ENCODE measurements around the gene B3GNT5.

The B3GNT5 gene

DNA sequence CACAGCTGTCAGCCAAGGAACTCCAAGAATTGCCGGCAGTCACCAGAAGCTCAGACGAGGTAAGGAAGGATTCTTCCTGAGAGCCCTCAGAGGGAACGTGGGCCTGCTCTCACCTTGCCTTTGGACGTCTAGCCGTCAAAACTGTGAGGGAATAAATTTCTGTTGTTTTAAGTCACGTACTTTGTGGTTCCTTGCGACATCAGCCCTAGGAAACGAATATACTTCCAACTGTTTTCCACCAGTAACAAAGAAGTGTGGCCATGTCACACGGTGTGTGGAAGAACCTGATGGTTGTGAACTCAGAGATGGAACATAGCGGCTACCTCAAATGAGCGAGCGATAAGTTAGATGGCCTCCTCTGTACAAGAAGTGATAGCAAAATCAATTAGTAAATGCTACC is 41.0 kb upstream of the B3GNT5 start:
- H3K4me3 ChIP-seq (ENCODE audit: low read depth, low read length): no peak overlapping the region
- TF ChIP-seq, protein P1, sequence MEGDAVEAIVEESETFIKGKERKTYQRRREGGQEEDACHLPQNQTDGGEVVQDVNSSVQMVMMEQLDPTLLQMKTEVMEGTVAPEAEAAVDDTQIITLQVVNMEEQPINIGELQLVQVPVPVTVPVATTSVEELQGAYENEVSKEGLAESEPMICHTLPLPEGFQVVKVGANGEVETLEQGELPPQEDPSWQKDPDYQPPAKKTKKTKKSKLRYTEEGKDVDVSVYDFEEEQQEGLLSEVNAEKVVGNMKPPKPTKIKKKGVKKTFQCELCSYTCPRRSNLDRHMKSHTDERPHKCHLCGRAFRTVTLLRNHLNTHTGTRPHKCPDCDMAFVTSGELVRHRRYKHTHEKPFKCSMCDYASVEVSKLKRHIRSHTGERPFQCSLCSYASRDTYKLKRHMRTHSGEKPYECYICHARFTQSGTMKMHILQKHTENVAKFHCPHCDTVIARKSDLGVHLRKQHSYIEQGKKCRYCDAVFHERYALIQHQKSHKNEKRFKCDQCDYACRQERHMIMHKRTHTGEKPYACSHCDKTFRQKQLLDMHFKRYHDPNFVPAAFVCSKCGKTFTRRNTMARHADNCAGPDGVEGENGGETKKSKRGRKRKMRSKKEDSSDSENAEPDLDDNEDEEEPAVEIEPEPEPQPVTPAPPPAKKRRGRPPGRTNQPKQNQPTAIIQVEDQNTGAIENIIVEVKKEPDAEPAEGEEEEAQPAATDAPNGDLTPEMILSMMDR (IDR thresholded peaks at IDR 0.05; ENCODE audit: borderline replicate concordance, insufficient read depth, low read depth, low read length): no peak

GRCh38 chr3:183212565-183212964 is 40.5 kb upstream of the B3GNT5 start:
- no peak overlapping the region for H3K4me3 ChIP-seq (ENCODE audit: low read depth, low read length)
- TF ChIP-seq, protein P1 (IDR thresholded peaks at IDR 0.05; ENCODE audit: borderline replicate concordance, insufficient read depth, low read depth, low read length): no peak

GRCh38 chr3:183213415-183214276 is 39.4 kb upstream of the B3GNT5 start:
- TF ChIP-seq, protein P1 (IDR thresholded peaks at IDR 0.05; ENCODE audit: borderline replicate concordance, insufficient read depth, low read depth, low read length): no peak
- H3K4me3 ChIP-seq (ENCODE audit: low read depth, low read length): no peak overlapping the region

DNA sequence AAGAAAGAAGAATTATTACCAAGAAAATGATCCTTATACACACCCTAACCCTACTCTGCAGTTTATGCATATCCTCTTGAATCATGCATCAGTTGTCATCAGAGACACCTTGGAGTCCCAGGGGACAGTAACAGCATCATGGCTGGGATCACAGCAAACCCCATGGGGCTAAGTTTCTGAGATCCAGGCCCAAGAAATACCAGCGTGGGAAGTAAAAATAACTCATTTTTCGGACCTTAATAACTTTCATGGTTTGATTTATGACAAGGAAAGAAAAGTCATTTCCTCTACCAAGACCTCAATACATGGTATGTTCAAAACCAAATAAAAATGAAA is 38.8 kb upstream of the B3GNT5 start:
- no peak overlapping the region for H3K4me3 ChIP-seq (ENCODE audit: low read depth, low read length)
- TF ChIP-seq, protein P1 (IDR thresholded peaks at IDR 0.05; ENCODE audit: borderline replicate concordance, insufficient read depth, low read depth, low read length): no peak

GRCh38 chr3:183215591-183216202 is 37.4 kb upstream of the B3GNT5 start:
- no peak overlapping the region for H3K4me3 ChIP-seq (ENCODE audit: low read depth, low read length)
- TF ChIP-seq, protein P1 (IDR thresholded peaks at IDR 0.05; ENCODE audit: borderline replicate concordance, insufficient read depth, low read depth, low read length): no peak

GRCh38 chr3:183217548-183218332 is 35.3 kb upstream of the B3GNT5 start:
- TF ChIP-seq, protein P1 (IDR thresholded peaks at IDR 0.05; ENCODE audit: borderline replicate concordance, insufficient read depth, low read depth, low read length): no peak
- H3K4me3 ChIP-seq (ENCODE audit: low read depth, low read length): no peak overlapping the region
